T-helper 1 cell treated with Interleukin-12 subunit alpha and Interleukin-12 subunit beta and Interleukin-4 antibody, amounts not matched to agents 30 μg/mL and 1 μg/mL, for 36 hours (primary cell): ENCODE measurements around the gene SIGLEC6.

Source experiments
- H3K27ac Mint-ChIP-seq: one replicate; pipeline ENCODE4 v1.8.0; 2021; ENCODE audit warnings: mild to moderate bottlenecking, mixed read lengths
- H3K27me3 Mint-ChIP-seq: one replicate; pipeline ENCODE4 v1.8.0; 2021; ENCODE audit warnings: low read depth, mixed read lengths
- H3K36me3 Mint-ChIP-seq: one replicate; pipeline ENCODE4 v1.8.0; 2021; ENCODE audit warnings: low read depth, mixed read lengths
- H3K4me1 Mint-ChIP-seq: one replicate; pipeline ENCODE4 v1.8.0; 2021; ENCODE audit warnings: low read depth, mixed read lengths
- H3K4me3 Mint-ChIP-seq: one replicate; pipeline ENCODE4 v1.8.0; 2021; ENCODE audit warnings: mild to moderate bottlenecking, moderate library complexity, mixed read lengths
- H3K9me3 Mint-ChIP-seq: one replicate; pipeline ENCODE4 v1.8.0; 2021; ENCODE audit warnings: mixed read lengths

Gene SIGLEC6

GRCh38 chr19:51541458-51542357 lies 10.2 kb upstream of the SIGLEC6 start:
- no peak overlapping the region for H3K27ac Mint-ChIP-seq
- peaks cover 5% of the 10 kb centered on the region for H3K4me1 Mint-ChIP-seq
- no peak overlapping the region for H3K4me3 Mint-ChIP-seq
- peaks cover 16% of the 10 kb centered on the region for H3K27me3 Mint-ChIP-seq
- no peaks in the 10 kb centered on the region for H3K36me3 Mint-ChIP-seq
- no peaks in the 10 kb centered on the region for H3K9me3 Mint-ChIP-seq

GRCh38 chr19:51539821-51540366 lies 8.4 kb upstream of the SIGLEC6 start:
- Mint-ChIP-seq H3K4me3 (no peak overlapping the region), H3K36me3 (no peaks in the 10 kb centered on the region), H3K9me3 (no peaks in the 10 kb centered on the region), H3K4me1 (no peaks in the 10 kb centered on the region), H3K27ac (no peak overlapping the region), H3K27me3 (peaks cover 19% of the 10 kb centered on the region)

- Mint-ChIP-seq H3K4me3 (no peak overlapping the region), H3K36me3 (no peaks in the 10 kb centered on the region), H3K27ac (no peak overlapping the region), H3K9me3 (no peaks in the 10 kb centered on the region), H3K4me1 (no peaks in the 10 kb centered on the region), H3K27me3 (peaks cover 38% of the 10 kb centered on the region)
Measured at GRCh38 chr19:51535535-51535934, 4.1 kb upstream of the SIGLEC6 start.

GRCh38 chr19:51530616-51531015 lies 854 bp downstream of the SIGLEC6 start:
- Mint-ChIP-seq H3K36me3 (no peaks in the 10 kb centered on the region), H3K27me3 (peaks cover 42% of the 10 kb centered on the region), H3K27ac (no peak overlapping the region), H3K4me1 (no peaks in the 10 kb centered on the region), H3K4me3 (no peak overlapping the region), H3K9me3 (no peaks in the 10 kb centered on the region)

- Mint-ChIP-seq H3K27ac (no peak overlapping the region), H3K9me3 (no peaks in the 10 kb centered on the region), H3K4me1 (no peaks in the 10 kb centered on the region), H3K27me3 (peaks cover 29% of the 10 kb centered on the region), H3K4me3 (no peak overlapping the region), H3K36me3 (no peaks in the 10 kb centered on the region)
Measured at GRCh38 chr19:51529301-51529700, 2.2 kb downstream of the SIGLEC6 start.

GRCh38 chr19:51525651-51526050 lies 5.8 kb downstream of the SIGLEC6 start:
- H3K27me3 Mint-ChIP-seq = peaks cover 24% of the 10 kb centered on the region
- no peaks in the 10 kb centered on the region for H3K36me3 Mint-ChIP-seq
- H3K27ac Mint-ChIP-seq = no peak overlapping the region
- H3K4me1 Mint-ChIP-seq = no peaks in the 10 kb centered on the region
- H3K4me3 Mint-ChIP-seq = no peak overlapping the region
- H3K9me3 Mint-ChIP-seq = no peaks in the 10 kb centered on the region

GRCh38 chr19:51524666-51525264 lies 6.7 kb downstream of the SIGLEC6 start:
- H3K4me1 Mint-ChIP-seq = no peaks in the 10 kb centered on the region
- no peak overlapping the region for H3K27ac Mint-ChIP-seq
- no peak overlapping the region for H3K4me3 Mint-ChIP-seq
- H3K9me3 Mint-ChIP-seq = no peaks in the 10 kb centered on the region
- peaks cover 24% of the 10 kb centered on the region for H3K27me3 Mint-ChIP-seq
- H3K36me3 Mint-ChIP-seq = no peaks in the 10 kb centered on the region

- Mint-ChIP-seq H3K27me3 (peaks cover 30% of the 10 kb centered on the region), H3K9me3 (no peaks in the 10 kb centered on the region), H3K27ac (no peak overlapping the region), H3K36me3 (no peaks in the 10 kb centered on the region), H3K4me1 (no peaks in the 10 kb centered on the region), H3K4me3 (no peak overlapping the region)
Measured at GRCh38 chr19:51521781-51522180, 9.7 kb downstream of the SIGLEC6 start.

- Mint-ChIP-seq H3K36me3 (no peaks in the 10 kb centered on the region), H3K27ac (no peak overlapping the region), H3K4me1 (no peaks in the 10 kb centered on the region), H3K4me3 (no peak overlapping the region), H3K9me3 (no peaks in the 10 kb centered on the region), H3K27me3 (peaks cover 33% of the 10 kb centered on the region)
Measured at GRCh38 chr19:51521357-51521756, 10.1 kb downstream of the SIGLEC6 start.

GRCh38 chr19:51520728-51521127 lies 10.7 kb downstream of the SIGLEC6 start:
- Mint-ChIP-seq H3K9me3 (no peaks in the 10 kb centered on the region), H3K4me1 (no peaks in the 10 kb centered on the region), H3K27me3 (peaks cover 36% of the 10 kb centered on the region), H3K27ac (no peak overlapping the region), H3K4me3 (no peak overlapping the region), H3K36me3 (no peaks in the 10 kb centered on the region)

GRCh38 chr19:51514866-51515481 lies 16.5 kb downstream of the SIGLEC6 start:
- peaks cover 31% of the 10 kb centered on the region for H3K27me3 Mint-ChIP-seq
- H3K4me1 Mint-ChIP-seq = peaks cover 2% of the 10 kb centered on the region

GRCh38 chr19:51513968-51514367 lies 17.5 kb downstream of the SIGLEC6 start:
- Mint-ChIP-seq H3K27me3 (peaks cover 31% of the 10 kb centered on the region), H3K9me3 (no peaks in the 10 kb centered on the region)

More at GRCh38 chr19:51514866-51515481, 16.5 kb downstream of the SIGLEC6 start:
- no peaks in the 10 kb centered on the region for H3K36me3 Mint-ChIP-seq
- H3K4me3 Mint-ChIP-seq = no peak overlapping the region
- H3K9me3 Mint-ChIP-seq = no peaks in the 10 kb centered on the region
- H3K27ac Mint-ChIP-seq = no peak overlapping the region

GRCh38 chr19:51511353-51511752 lies 20.1 kb downstream of the SIGLEC6 start:
- Mint-ChIP-seq H3K27ac (no peak overlapping the region), H3K9me3 (no peaks in the 10 kb centered on the region), H3K4me1 (peaks cover 2% of the 10 kb centered on the region), H3K36me3 (no peaks in the 10 kb centered on the region), H3K27me3 (peaks cover 16% of the 10 kb centered on the region), H3K4me3 (no peak overlapping the region)

More at GRCh38 chr19:51513968-51514367, 17.5 kb downstream of the SIGLEC6 start:
- no peaks in the 10 kb centered on the region for H3K36me3 Mint-ChIP-seq
- no peak overlapping the region for H3K27ac Mint-ChIP-seq
- peaks cover 2% of the 10 kb centered on the region for H3K4me1 Mint-ChIP-seq
- H3K4me3 Mint-ChIP-seq = no peak overlapping the region

GRCh38 chr19:51509823-51510660 lies 21.4 kb downstream of the SIGLEC6 start:
- Mint-ChIP-seq H3K36me3 (no peaks in the 10 kb centered on the region), H3K4me3 (no peak overlapping the region), H3K9me3 (no peaks in the 10 kb centered on the region), H3K27ac (no peak overlapping the region), H3K4me1 (peaks cover 2% of the 10 kb centered on the region), H3K27me3 (peaks cover 12% of the 10 kb centered on the region)
